PC-9 (cell line): ENCODE results near the gene CFAP61.

Experiments used
- CTCF ChIP-seq: fragments of 200-600 bp; sonication (generic); conservative IDR thresholded peaks from 2 replicates; pipeline ENCODE4 v1.6.1; 2017; ENCODE audit warnings: mixed run types, antibody characterized with exemption, mild to moderate bottlenecking, moderate library complexity
- EZH2 ChIP-seq: fragments of 200-600 bp; sonication (generic); IDR thresholded peaks from 2 replicates; pipeline ENCODE4 v1.8.0; 2017; ENCODE audit warnings: antibody characterized with exemption, low read depth

- TF ChIP-seq CTCF (no peak), EZH2 (no peak)
Observed at GRCh38 chr20:20293691-20294385, 241.5 kb downstream of the CFAP61 start.
